KMS-11 (cell line): ENCODE measurements around the gene HLA-C.

ENCODE experiments used
- H2AFZ ChIP-seq: fragments of 200-600 bp; sonication (generic); 2 replicates; pipeline ENCODE4 v1.6.1; 2016; ENCODE audit warnings: antibody characterized with exemption, mixed run types, low read depth
- H3K27ac ChIP-seq: fragments of 200-600 bp; sonication (generic); 2 replicates; pipeline ENCODE4 v1.6.1; 2016; ENCODE audit warnings: mild to moderate bottlenecking, mixed run types
- H3K27me3 ChIP-seq: fragments of 200-600 bp; sonication (generic); 2 replicates; pipeline ENCODE4 v1.6.1; 2017; ENCODE audit warnings: mild to moderate bottlenecking, low read depth, mixed run types, moderate library complexity; ENCODE audit not compliant: insufficient read depth
- H3K36me3 ChIP-seq: fragments of 200-600 bp; sonication (generic); 2 replicates; pipeline ENCODE4 v1.6.1; 2017; ENCODE audit warnings: mild to moderate bottlenecking, mixed run types; ENCODE audit not compliant: insufficient read depth
- H3K4me1 ChIP-seq: fragments of 200-600 bp; sonication (generic); 2 replicates; pipeline ENCODE4 v1.6.1; 2016; ENCODE audit warnings: mild to moderate bottlenecking, low read depth, mixed run types; ENCODE audit not compliant: poor library complexity, severe bottlenecking
- H3K4me2 ChIP-seq: fragments of 200-600 bp; sonication (generic); 2 replicates; pipeline ENCODE4 v1.7.0; 2016; ENCODE audit warnings: mild to moderate bottlenecking, mixed run types
- H3K4me3 ChIP-seq: fragments of 200-600 bp; sonication (generic); IDR thresholded peaks from 2 replicates; pipeline ENCODE4 v1.6.1; 2017; ENCODE audit warnings: low read depth, low read length, mixed read lengths; ENCODE audit not compliant: insufficient read depth
- H3K79me2 ChIP-seq: fragments of 200-600 bp; sonication (generic); 2 replicates; pipeline ENCODE4 v1.6.1; 2016; ENCODE audit warnings: low read depth, mixed run types; ENCODE audit not compliant: insufficient read depth
- H3K9ac ChIP-seq: fragments of 200-600 bp; sonication (generic); 2 replicates; pipeline ENCODE4 v1.6.1; 2016; ENCODE audit warnings: mild to moderate bottlenecking, mixed run types
- H4K20me1 ChIP-seq: fragments of 200-600 bp; sonication (generic); 2 replicates; pipeline ENCODE4 v1.6.1; 2016; ENCODE audit warnings: mild to moderate bottlenecking, mixed run types; ENCODE audit not compliant: insufficient read depth
- TF ChIP-seq, protein P1 (sequence below): fragments of 200-600 bp; sonication (generic); conservative IDR thresholded peaks from 2 replicates; pipeline ENCODE4 v1.6.1; 2017; ENCODE audit warnings: low read depth, mild to moderate bottlenecking, antibody characterized with exemption, low read length, moderate library complexity, mixed read lengths

Gene HLA-C

DNA sequence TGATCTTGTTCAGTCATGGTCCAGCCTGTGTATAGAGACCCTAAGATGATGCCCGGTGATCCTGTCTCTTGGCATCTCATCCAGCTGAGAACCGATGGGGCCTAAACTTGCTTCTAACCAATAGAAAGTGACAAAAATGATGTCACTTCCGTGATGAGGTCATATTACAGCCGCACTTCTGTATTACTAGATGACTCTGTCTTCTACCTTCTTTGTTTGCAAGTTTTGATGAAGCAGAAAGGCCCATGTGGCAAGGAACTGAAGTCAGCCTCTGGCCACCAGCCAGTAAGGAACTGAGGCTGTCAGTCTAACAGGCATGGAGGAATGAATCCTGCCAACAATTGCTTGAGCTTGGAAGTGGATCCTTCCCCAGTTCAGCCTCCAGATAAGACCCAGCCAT, 32.8 kb upstream of the HLA-C start:
- Histone ChIP-seq H2AFZ (no peak overlapping the region), H3K4me1 (no peaks in the 10 kb centered on the region), H3K27ac (no peak overlapping the region), H3K4me3 (no peak overlapping the region), H3K79me2 (no peaks in the 10 kb centered on the region), H3K36me3 (no peaks in the 10 kb centered on the region), H3K27me3 (no peaks in the 10 kb centered on the region), H3K4me2 (no peak overlapping the region), H3K9ac (no peak overlapping the region), H4K20me1 (no peaks in the 10 kb centered on the region)
- TF ChIP-seq, protein P1, sequence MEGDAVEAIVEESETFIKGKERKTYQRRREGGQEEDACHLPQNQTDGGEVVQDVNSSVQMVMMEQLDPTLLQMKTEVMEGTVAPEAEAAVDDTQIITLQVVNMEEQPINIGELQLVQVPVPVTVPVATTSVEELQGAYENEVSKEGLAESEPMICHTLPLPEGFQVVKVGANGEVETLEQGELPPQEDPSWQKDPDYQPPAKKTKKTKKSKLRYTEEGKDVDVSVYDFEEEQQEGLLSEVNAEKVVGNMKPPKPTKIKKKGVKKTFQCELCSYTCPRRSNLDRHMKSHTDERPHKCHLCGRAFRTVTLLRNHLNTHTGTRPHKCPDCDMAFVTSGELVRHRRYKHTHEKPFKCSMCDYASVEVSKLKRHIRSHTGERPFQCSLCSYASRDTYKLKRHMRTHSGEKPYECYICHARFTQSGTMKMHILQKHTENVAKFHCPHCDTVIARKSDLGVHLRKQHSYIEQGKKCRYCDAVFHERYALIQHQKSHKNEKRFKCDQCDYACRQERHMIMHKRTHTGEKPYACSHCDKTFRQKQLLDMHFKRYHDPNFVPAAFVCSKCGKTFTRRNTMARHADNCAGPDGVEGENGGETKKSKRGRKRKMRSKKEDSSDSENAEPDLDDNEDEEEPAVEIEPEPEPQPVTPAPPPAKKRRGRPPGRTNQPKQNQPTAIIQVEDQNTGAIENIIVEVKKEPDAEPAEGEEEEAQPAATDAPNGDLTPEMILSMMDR, result no peak

GRCh38 chr6:31300797-31301196, 28.9 kb upstream of the HLA-C start:
- H3K4me3 ChIP-seq, result no peak overlapping the region
- H2AFZ ChIP-seq, result no peak overlapping the region
- no peaks in the 10 kb centered on the region for H3K4me1 ChIP-seq
- no peak overlapping the region for H3K9ac ChIP-seq
- no peaks in the 10 kb centered on the region for H3K36me3 ChIP-seq
- no peaks in the 10 kb centered on the region for H3K79me2 ChIP-seq
- no peak overlapping the region for H3K4me2 ChIP-seq
- no peaks in the 10 kb centered on the region for H4K20me1 ChIP-seq
- TF ChIP-seq, protein P1, result no peak
- H3K27ac ChIP-seq, result no peak overlapping the region
- no peaks in the 10 kb centered on the region for H3K27me3 ChIP-seq

- Histone ChIP-seq H3K4me2 (no peak overlapping the region), H3K79me2 (no peaks in the 10 kb centered on the region), H3K27ac (no peak overlapping the region), H2AFZ (no peak overlapping the region), H3K4me1 (no peaks in the 10 kb centered on the region), H3K9ac (no peak overlapping the region), H4K20me1 (no peaks in the 10 kb centered on the region), H3K4me3 (no peak overlapping the region), H3K27me3 (no peaks in the 10 kb centered on the region), H3K36me3 (no peaks in the 10 kb centered on the region)
- TF ChIP-seq, protein P1, result no peak
These were observed 28.1 kb upstream of the HLA-C start for GRCh38 chr6:31299947-31300346.

DNA sequence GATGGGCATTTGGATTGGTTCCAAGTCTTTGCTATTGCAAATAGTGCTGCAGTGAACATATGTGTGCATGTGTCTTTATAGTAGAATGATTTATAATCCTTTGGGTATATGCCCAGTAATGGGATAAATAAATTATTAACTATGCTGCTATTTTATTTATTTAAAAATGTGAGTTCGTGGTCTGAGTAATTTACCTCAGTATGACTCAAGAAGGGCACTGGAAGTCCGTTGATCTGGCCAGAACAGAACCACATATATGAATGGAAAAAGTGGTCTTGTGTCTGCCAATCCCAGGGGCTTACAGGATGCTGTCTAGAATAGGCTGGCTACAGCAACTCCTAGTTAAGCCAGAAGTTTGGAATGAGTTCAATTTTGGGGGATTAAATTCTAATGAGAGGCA, 27.6 kb upstream of the HLA-C start:
- Histone ChIP-seq H3K4me3 (no peak overlapping the region), H3K4me1 (no peaks in the 10 kb centered on the region), H4K20me1 (no peaks in the 10 kb centered on the region), H3K4me2 (no peak overlapping the region), H3K79me2 (no peaks in the 10 kb centered on the region), H3K27me3 (no peaks in the 10 kb centered on the region), H3K9ac (no peak overlapping the region), H2AFZ (no peak overlapping the region), H3K36me3 (no peaks in the 10 kb centered on the region), H3K27ac (no peak overlapping the region)
- TF ChIP-seq, protein P1, result no peak
